GM23248 (cell line): ENCODE measurements around the gene HERPUD1.

Experiments
- EZH2 ChIP-seq: fragments of 200-600 bp; sonication (generic); IDR thresholded peaks from 2 replicates; pipeline ENCODE4 v1.6.1; 2018; ENCODE audit warnings: antibody characterized with exemption, mild to moderate bottlenecking; ENCODE audit not compliant: insufficient read depth, poor library complexity, severe bottlenecking
- EZH2phosphoT487 ChIP-seq: fragments of 200-600 bp; sonication (generic); IDR thresholded peaks from 2 replicates; pipeline ENCODE4 v1.6.1; 2018; ENCODE audit warnings: antibody characterized with exemption, moderate library complexity, mild to moderate bottlenecking, low read depth; ENCODE audit not compliant: insufficient read depth

DNA sequence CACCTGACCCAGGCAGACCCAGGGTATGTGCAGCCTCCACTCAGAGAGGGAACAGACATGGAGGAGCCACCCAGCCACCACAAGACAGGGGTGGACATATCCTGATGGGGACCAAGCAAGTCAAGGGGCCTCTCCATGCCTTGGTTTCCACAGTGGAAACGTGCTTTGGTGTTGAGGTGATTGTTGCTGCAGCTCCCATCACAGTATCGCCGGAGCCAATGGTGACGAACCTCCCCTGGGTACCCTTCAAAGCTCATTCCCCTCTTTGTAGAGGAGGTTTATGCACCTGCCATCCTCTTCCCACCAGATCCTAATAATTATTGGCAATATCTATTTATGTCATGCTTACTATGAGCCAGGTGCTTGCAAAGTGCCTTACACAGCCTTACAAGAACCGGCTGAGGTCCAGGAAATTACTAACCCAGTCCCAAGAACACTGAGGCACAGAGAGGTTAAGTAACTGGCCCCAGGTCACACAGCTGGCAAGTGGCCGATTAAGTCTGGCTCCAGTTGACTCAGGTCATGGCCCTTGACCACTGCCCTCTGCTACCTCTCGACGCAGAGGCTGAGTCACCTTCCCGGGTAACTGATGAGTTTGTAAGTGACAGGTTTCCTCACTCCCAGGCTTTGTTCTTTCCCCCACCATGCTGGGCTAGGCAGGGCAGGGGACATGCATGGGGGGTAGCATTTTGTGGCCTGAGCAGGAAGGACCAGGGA, 46.3 kb upstream of the HERPUD1 start:
- TF ChIP-seq EZH2 (no peak), EZH2phosphoT487 (no peak)
